Measurements from ENCODE around the gene GNG14.

- TF ChIP-seq CTCF (IDR thresholded peaks at IDR 0.05) (peak in 4 of 6 experiments; percentile 11 to 57 (median 40)), POLR2A (IDR thresholded peaks at IDR 0.05) (peak; percentile 38 to 43)
These were observed 49.4 kb downstream of the GNG14 start, which contains the start of gene GET3 for GRCh38 chr19:12736995-12737834.
